T-cell (primary cell): Measurements from ENCODE around the gene KANK3. TPM values are rescaled to one million over a fixed set of nuclear protein-coding genes. Genes with fewer than 3 reads are reported as not detected.
A peak's percentile ranks its signal among the peaks of the same experiment; 100 is the strongest.
"Not testable (repeated sequence)": the region's sequence is repeated elsewhere in the genome, so short reads cannot be mapped to it uniquely, and the experiment has no call there.

Experiments
- ATAC-seq, 4 experiments: fragments of 200-7000 bp in 3 of 4; fragments of 150-1000 bp in 1 of 4; cut with Tn5 transposase; replicated peaks in 1 of 4; 1 replicate in 3 of 4; 2 replicates in 1 of 4; pipeline ENCODE4 v1.10.0; 2021; ENCODE audit warnings: moderate library complexity in 3 of 4, mild to moderate bottlenecking in 2 of 4, moderate number of reproducible peaks in 1 of 4
- CTCF ChIA-PET, 2 donors: fragments of 300-600 bp; sonication (Branson Sonifier 250); formaldehyde crosslinking; loops; one replicate each; lab custom pipeline; 2022; ENCODE audit warnings: antibody characterized with exemption in 2 of 2; lab: Charles Lee
- POLR2A ChIA-PET, 2 donors: fragments of 300-600 bp; sonication (Branson Sonifier 250); formaldehyde crosslinking; loops; one replicate each; lab custom pipeline; 2022; ENCODE audit warnings: antibody characterized with exemption in 2 of 2; lab: Charles Lee
- DNase-seq, 35 experiments: peaks; one replicate each; pipeline versions ENCODE4 v3.0.0 to v3.0.0-alpha.2; 2013 to 2023
- H3K27ac ChIP-seq: one replicate; pipeline ENCODE4 v1.5.1; 2013; ENCODE audit warnings: low read length
- H3K27me3 ChIP-seq, 2 experiments: replicated peaks in 1 of 2; 1 replicate in 1 of 2; 2 replicates in 1 of 2; pipeline versions ENCODE4 v1.6.1 to v1.7.0; 2013; ENCODE audit warnings: low read length in 1 of 2, mixed read lengths in 1 of 2; ENCODE audit not compliant: control insufficient read depth in 2 of 2, insufficient read depth in 2 of 2; ENCODE audit errors: extremely low read depth in 1 of 2
- H3K36me3 ChIP-seq, 2 donors: 1 replicate in 1 of 2; 2 replicates in 1 of 2; pipeline versions ENCODE4 v1.6.1 to v1.7.0; 2013; ENCODE audit warnings: low read length in 1 of 2; ENCODE audit not compliant: control insufficient read depth in 2 of 2, insufficient read depth in 1 of 2; ENCODE audit errors: extremely low read depth in 1 of 2
- H3K4me1 ChIP-seq, 2 experiments: 1 replicate in 1 of 2; 2 replicates in 1 of 2; pipeline versions ENCODE4 v1.6.1 to v1.7.0; 2013; ENCODE audit warnings: low read length in 2 of 2, mixed read lengths in 1 of 2; ENCODE audit not compliant: insufficient read depth in 2 of 2, control insufficient read depth in 1 of 2; ENCODE audit errors: extremely low read depth in 1 of 2
- H3K4me3 ChIP-seq, 2 donors: 1 replicate in 1 of 2; 2 replicates in 1 of 2; pipeline versions ENCODE4 v1.5.1 to v1.7.0; 2013; ENCODE audit warnings: mild to moderate bottlenecking in 2 of 2, low read length in 1 of 2, moderate library complexity in 1 of 2; ENCODE audit not compliant: control insufficient read depth in 1 of 2; ENCODE audit errors: extremely low read depth in 1 of 2
- H3K9me3 ChIP-seq: 2 replicates; pipeline ENCODE4 v1.7.0; 2013
- H3K27ac Mint-ChIP-seq, 2 donors: one replicate each; pipeline ENCODE4 v1.8.0; 2020 to 2021; ENCODE audit warnings: mild to moderate bottlenecking in 2 of 2, mixed read lengths in 2 of 2
- H3K27me3 Mint-ChIP-seq, 2 donors: one replicate each; pipeline ENCODE4 v1.8.0; 2021 to 2022; ENCODE audit warnings: mixed read lengths in 2 of 2
- H3K36me3 Mint-ChIP-seq: one replicate; pipeline ENCODE4 v1.8.0; 2021; ENCODE audit warnings: mixed read lengths
- H3K4me1 Mint-ChIP-seq, 3 donors: one replicate each; pipeline ENCODE4 v1.8.0; 2020 to 2022; ENCODE audit warnings: mixed read lengths in 3 of 3, mild to moderate bottlenecking in 1 of 3
- H3K4me3 Mint-ChIP-seq, 3 donors: one replicate each; pipeline ENCODE4 v1.8.0; 2020 to 2022; ENCODE audit warnings: mild to moderate bottlenecking in 3 of 3, mixed read lengths in 3 of 3, moderate library complexity in 3 of 3
- H3K9me3 Mint-ChIP-seq, 3 donors: one replicate each; pipeline ENCODE4 v1.8.0; 2020 to 2022; ENCODE audit warnings: mixed read lengths in 3 of 3
- WGBS: methylation state at CpG from one replicate; pipeline ENCODE4 v1.1.5; 2013; ENCODE audit warnings: missing lambda C conversion rate; ENCODE audit not compliant: insufficient coverage; 5-methylcytosine and 5-hydroxymethylcytosine counted together
- total RNA-seq, 35 experiments: library from RNA in 6 of 35; stranded (reverse) in 6 of 35; fragments of 120-200 nt in 1 of 35; gene quantifications; one replicate each; pipeline versions ENCODE4 v1.2.1 to v1.2.4 and lab custom pipeline; 2013 to 2026

KANK3 gene
- total RNA-seq, 5 donors from 2014 or later (not counting 1 experiment from before 2014, with no cell fraction given): 0.88 to 5.5 (median 4.4) TPM

GRCh38 chr19:8321067-8321985 lies 21.7 kb downstream of the KANK3 start, which contains the start of the genes NDUFA7 and RPS28:
TSS of gene NDUFA7 (minus strand) at chr19:8321375. CDS start at chr19:8321358, 17 bp downstream.
TSS of gene RPS28 (plus strand) at chr19:8321496. CDS start at chr19:8321531, 35 bp downstream.
- H3K36me3 Mint-ChIP-seq: peaks cover 3% of the 10 kb centered on the region
- peak within 1 kb of the TSS; percentile 95 to 97 for H3K27ac Mint-ChIP-seq
- peak within 1 kb of the TSS; percentile 92 to 97 (median 94) for H3K4me3 Mint-ChIP-seq
- H3K4me1 Mint-ChIP-seq: peaks cover 31 to 42% (median 38%) of the 10 kb centered on the region in 3 donors
- Histone ChIP-seq H3K27me3 (no peaks in the 10 kb centered on the region), H3K4me3 (peak within 1 kb of the TSS; percentile 94 to 99), H3K36me3 (peaks cover 7 to 24% of the 10 kb centered on the region in 2 donors), H3K9me3 (no peaks in the 10 kb centered on the region), H3K27ac (peak within 1 kb of the TSS; percentile 88), H3K4me1 (peaks cover 16 to 49% of the 10 kb centered on the region in 2 experiments)
- POLR2A ChIA-PET: no interaction called here
- DNase-seq (peak; percentile 91 to 99 (median 96)), ATAC-seq (peak; percentile 92 to 97 (median 96))
- WGBS: under 1% methylated on average over 69 of the region's 72 CpGs
- CTCF ChIA-PET: interaction anchor here (0.6 to 1.2 kb wide), 4 partner anchors 20 to 401 kb away, joined by 3 to 4 read pairs (median 4); partner anchors contain the start of gene TIMM44 (in 1 of the 2)
- no peaks in the 10 kb centered on the region for H3K9me3 Mint-ChIP-seq
- no peaks in the 10 kb centered on the region for H3K27me3 Mint-ChIP-seq

- Mint-ChIP-seq H3K9me3 (no peaks in the 10 kb centered on the region), H3K27ac (peak overlapping the region; percentile 95 to 97), H3K4me3 (peak overlapping the region; percentile 92 to 97 (median 94)), H3K36me3 (peaks cover 4% of the 10 kb centered on the region), H3K4me1 (peaks cover 31 to 43% (median 38%) of the 10 kb centered on the region in 3 donors), H3K27me3 (no peaks in the 10 kb centered on the region)
- DNase-seq (peak in 1 of 35 experiments; percentile 6), ATAC-seq (peak; percentile 0 to 12 (median 6))
- ChIA-PET POLR2A (interaction anchor here in 1 of 2 donors (0.6 kb wide), 1 partner anchor 1446 kb away, joined by 3 read pairs; no protein-coding TSS in a partner anchor), CTCF (interaction anchor here in 1 of 2 donors (0.6 to 1.2 kb wide), 2 partner anchors 377 to 400 kb away, joined by 4 read pairs; partner anchors contain the start of gene TIMM44)
- Histone ChIP-seq H3K27me3 (no peaks in the 10 kb centered on the region), H3K36me3 (peaks cover 7 to 28% of the 10 kb centered on the region in 2 donors), H3K4me3 (peak overlapping the region; percentile 78 to 94), H3K27ac (peak overlapping the region; percentile 88), H3K4me1 (peaks cover 16 to 49% of the 10 kb centered on the region in 2 experiments), H3K9me3 (no peaks in the 10 kb centered on the region)
- WGBS: 2% methylated on average over 15 of the region's 16 CpGs
Observed at GRCh38 chr19:8320564-8321066, 22.4 kb downstream of the KANK3 start.

GRCh38 chr19:8319807-8320520 lies 23.1 kb downstream of the KANK3 start:
- Histone ChIP-seq H3K9me3 (no peaks in the 10 kb centered on the region), H3K36me3 (peaks cover 7 to 34% of the 10 kb centered on the region in 2 donors), H3K4me1 (peaks cover 16 to 49% of the 10 kb centered on the region in 2 experiments), H3K27me3 (no peaks in the 10 kb centered on the region), H3K4me3 (peak overlapping the region; percentile 78 to 94), H3K27ac (peak overlapping the region; percentile 88)
- ChIA-PET CTCF (interaction anchor here in 1 of 2 donors (1.2 kb wide), 1 partner anchor 376 kb away, joined by 4 read pairs; the partner anchor contains the start of gene TIMM44), POLR2A (interaction anchor here in 1 of 2 donors (0.6 kb wide), 1 partner anchor 1446 kb away, joined by 3 read pairs; no protein-coding TSS in a partner anchor)
- Mint-ChIP-seq H3K4me3 (peak overlapping the region; percentile 92 to 97 (median 94)), H3K36me3 (peaks cover 8% of the 10 kb centered on the region), H3K4me1 (peaks cover 31 to 44% (median 38%) of the 10 kb centered on the region in 3 donors), H3K9me3 (no peaks in the 10 kb centered on the region), H3K27ac (peak overlapping the region; percentile 95 to 97), H3K27me3 (no peaks in the 10 kb centered on the region)
- 89% methylated on average over 7 of the region's 19 CpGs for WGBS
- ATAC-seq: no peak
- DNase-seq: no peak

- not testable (repeated sequence) for H3K27ac ChIP-seq, ATAC-seq, H3K4me3 ChIP-seq, H3K36me3 Mint-ChIP-seq, H3K9me3 Mint-ChIP-seq, H3K9me3 ChIP-seq, DNase-seq, H3K27me3 Mint-ChIP-seq, H3K27ac Mint-ChIP-seq, H3K27me3 ChIP-seq
- Histone ChIP-seq H3K4me1 (peaks cover 16 to 43% of the 10 kb centered on the region in 2 experiments), H3K36me3 (peaks cover 0 to 39% of the 10 kb centered on the region in 2 donors)
- ChIA-PET CTCF (interaction anchor here (0.7 kb wide), 3 partner anchors 18 to 374 kb away, joined by 3 to 6 read pairs (median 3); no protein-coding TSS in a partner anchor), POLR2A (interaction anchor here in 1 of 2 donors (0.6 kb wide), 1 partner anchor 126 kb away, joined by 9 read pairs; no protein-coding TSS in a partner anchor)
- Mint-ChIP-seq H3K4me1 (peaks cover 31 to 40% (median 38%) of the 10 kb centered on the region in 3 donors), H3K4me3 (peak overlapping the region in 2 of 3 donors; percentile 22 to 24)
- 86% methylated on average over 2 of the region's 9 CpGs for WGBS
Observed at GRCh38 chr19:8318835-8319234, 24.2 kb downstream of the KANK3 start.

GRCh38 chr19:8316351-8317125 lies 26.5 kb downstream of the KANK3 start:
- Mint-ChIP-seq H3K4me1 (peaks cover 16 to 20% (median 20%) of the 10 kb centered on the region in 3 donors), H3K9me3 (no peaks in the 10 kb centered on the region), H3K27me3 (no peaks in the 10 kb centered on the region), H3K27ac (no peak overlapping the region), H3K36me3 (peaks cover 8% of the 10 kb centered on the region), H3K4me3 (no peak overlapping the region)
- peaks cover 8 to 21% of the 10 kb centered on the region in 2 experiments for H3K4me1 ChIP-seq
- POLR2A ChIA-PET: no interaction called here
- no peak for ATAC-seq
- no peak for DNase-seq
- CTCF ChIA-PET: interaction anchor here in 1 of 2 donors (0.6 kb wide), 1 partner anchor 21 kb away, joined by 6 read pairs; no protein-coding TSS in a partner anchor
- no peaks in the 10 kb centered on the region for H3K9me3 ChIP-seq
- no peak overlapping the region for H3K27ac ChIP-seq
- H3K4me3 ChIP-seq: no peak overlapping the region
- 100% methylated on average over 3 of the region's 14 CpGs for WGBS
- no peaks in the 10 kb centered on the region for H3K27me3 ChIP-seq
- peaks cover 5 to 40% of the 10 kb centered on the region in 2 donors for H3K36me3 ChIP-seq
